H1 (cell line): ENCODE results near the gene MVK.

Experiments
- CEBPB ChIP-seq: IDR thresholded peaks from 2 replicates; pipeline ENCODE4 v1.6.1; 2012; ENCODE audit warnings: low read depth, low read length
- EZH2 ChIP-seq: fragments of 200-600 bp; sonication (generic); IDR thresholded peaks from 2 replicates; pipeline ENCODE4 v1.7.1; 2012; ENCODE audit warnings: low read depth, mild to moderate bottlenecking, moderate library complexity, low read length, inconsistent platforms; ENCODE audit not compliant: severe bottlenecking
- ZNF274 ChIP-seq: IDR thresholded peaks from 2 replicates; pipeline ENCODE4 v1.7.0; 2012; ENCODE audit warnings: low read length, borderline replicate concordance; ENCODE audit errors: extremely low read depth
- TF ChIP-seq, protein P1 (sequence below): IDR thresholded peaks from 2 replicates; pipeline ENCODE4 v1.6.1; 2011; ENCODE audit warnings: low read length, improper control_type of control experiment
- TF ChIP-seq, protein P2 (sequence below), 3 experiments: IDR thresholded peaks; 1 replicate in 2 of 3; 2 replicates in 1 of 3; pipeline versions ENCODE4 v1.5.1 to v1.6.1; 2011; ENCODE audit warnings: low read length in 3 of 3, mild to moderate bottlenecking in 3 of 3, inconsistent platforms in 2 of 3, low read depth in 1 of 3, moderate library complexity in 1 of 3; ENCODE audit not compliant: insufficient read depth in 1 of 3; ENCODE audit errors: control extremely low read depth in 1 of 3

DNA sequence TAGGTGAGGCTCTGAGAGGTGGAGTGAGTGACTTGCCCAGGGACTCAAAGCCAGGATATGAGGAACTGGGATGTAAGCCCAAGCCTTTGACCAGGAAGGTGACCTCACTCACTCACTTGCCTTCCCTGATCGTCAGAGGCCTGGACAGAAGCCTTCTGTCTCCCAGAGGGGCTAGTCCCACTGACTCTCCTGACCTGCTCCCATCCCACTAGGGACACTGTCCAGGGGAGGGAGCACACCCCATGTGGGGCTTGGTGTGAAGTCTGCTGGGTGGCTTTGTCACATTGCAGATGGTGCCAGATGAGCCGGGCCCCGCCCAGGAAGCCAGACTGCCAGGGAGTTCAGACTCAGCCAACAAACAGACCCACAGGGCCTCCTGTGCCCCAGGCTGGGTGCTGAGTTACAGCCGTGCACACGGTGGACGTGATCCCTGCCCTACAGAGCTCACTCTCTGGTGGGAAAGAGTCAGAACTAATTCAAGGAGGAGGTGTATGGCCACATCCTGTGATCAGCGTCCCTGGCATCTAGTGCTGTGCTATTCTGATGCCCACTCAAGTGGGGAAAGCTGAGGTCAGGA lies 28.6 kb upstream of the MVK start:
- TF ChIP-seq, protein P1, sequence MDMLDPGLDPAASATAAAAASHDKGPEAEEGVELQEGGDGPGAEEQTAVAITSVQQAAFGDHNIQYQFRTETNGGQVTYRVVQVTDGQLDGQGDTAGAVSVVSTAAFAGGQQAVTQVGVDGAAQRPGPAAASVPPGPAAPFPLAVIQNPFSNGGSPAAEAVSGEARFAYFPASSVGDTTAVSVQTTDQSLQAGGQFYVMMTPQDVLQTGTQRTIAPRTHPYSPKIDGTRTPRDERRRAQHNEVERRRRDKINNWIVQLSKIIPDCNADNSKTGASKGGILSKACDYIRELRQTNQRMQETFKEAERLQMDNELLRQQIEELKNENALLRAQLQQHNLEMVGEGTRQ: no peak
- TF ChIP-seq ZNF274 (no peak), CEBPB (no peak), EZH2 (no peak)
- TF ChIP-seq, protein P2, sequence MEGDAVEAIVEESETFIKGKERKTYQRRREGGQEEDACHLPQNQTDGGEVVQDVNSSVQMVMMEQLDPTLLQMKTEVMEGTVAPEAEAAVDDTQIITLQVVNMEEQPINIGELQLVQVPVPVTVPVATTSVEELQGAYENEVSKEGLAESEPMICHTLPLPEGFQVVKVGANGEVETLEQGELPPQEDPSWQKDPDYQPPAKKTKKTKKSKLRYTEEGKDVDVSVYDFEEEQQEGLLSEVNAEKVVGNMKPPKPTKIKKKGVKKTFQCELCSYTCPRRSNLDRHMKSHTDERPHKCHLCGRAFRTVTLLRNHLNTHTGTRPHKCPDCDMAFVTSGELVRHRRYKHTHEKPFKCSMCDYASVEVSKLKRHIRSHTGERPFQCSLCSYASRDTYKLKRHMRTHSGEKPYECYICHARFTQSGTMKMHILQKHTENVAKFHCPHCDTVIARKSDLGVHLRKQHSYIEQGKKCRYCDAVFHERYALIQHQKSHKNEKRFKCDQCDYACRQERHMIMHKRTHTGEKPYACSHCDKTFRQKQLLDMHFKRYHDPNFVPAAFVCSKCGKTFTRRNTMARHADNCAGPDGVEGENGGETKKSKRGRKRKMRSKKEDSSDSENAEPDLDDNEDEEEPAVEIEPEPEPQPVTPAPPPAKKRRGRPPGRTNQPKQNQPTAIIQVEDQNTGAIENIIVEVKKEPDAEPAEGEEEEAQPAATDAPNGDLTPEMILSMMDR (IDR thresholded peaks at IDR 0.05; ENCODE audit: control extremely low read depth in 1 of 3, insufficient read depth in 1 of 3, low read depth in 1 of 3, low read length in 3 of 3): no peak
